ENCODE results near the gene ARL4D.

The ARL4D gene

GRCh38 chr17:43381204-43381603, 17.6 kb upstream of the ARL4D start:
- H3K27ac ChIP-seq, result no peak overlapping the region
- TF ChIP-seq CTCF (conservative IDR thresholded peaks at IDR 0.05), result no peak
- no peak for TF ChIP-seq ZFX (IDR thresholded peaks at IDR 0.05)

DNA sequence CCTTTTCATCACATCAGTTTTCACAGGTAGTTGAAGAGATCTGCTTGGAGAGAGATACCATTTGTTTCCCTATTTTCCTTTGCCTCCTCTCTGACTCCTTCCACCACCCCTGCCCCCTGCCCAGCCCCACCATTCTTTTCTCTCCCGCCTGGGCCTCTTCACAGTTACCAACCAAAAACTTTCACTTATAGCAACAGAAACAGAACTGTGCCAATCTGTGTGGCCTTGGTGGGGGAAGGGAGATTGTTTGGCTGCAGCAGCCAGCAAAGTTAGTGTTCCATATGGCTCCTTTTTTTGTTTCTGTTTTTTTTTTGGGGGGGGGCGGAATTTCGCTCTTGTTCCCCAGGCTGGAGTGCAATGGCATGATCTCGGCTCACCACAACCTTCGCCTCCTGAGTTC, 17.2 kb upstream of the ARL4D start:
- H3K27ac ChIP-seq, result no peak overlapping the region
- TF ChIP-seq CTCF (conservative IDR thresholded peaks at IDR 0.05) (no peak), ZFX (IDR thresholded peaks at IDR 0.05) (no peak)

DNA sequence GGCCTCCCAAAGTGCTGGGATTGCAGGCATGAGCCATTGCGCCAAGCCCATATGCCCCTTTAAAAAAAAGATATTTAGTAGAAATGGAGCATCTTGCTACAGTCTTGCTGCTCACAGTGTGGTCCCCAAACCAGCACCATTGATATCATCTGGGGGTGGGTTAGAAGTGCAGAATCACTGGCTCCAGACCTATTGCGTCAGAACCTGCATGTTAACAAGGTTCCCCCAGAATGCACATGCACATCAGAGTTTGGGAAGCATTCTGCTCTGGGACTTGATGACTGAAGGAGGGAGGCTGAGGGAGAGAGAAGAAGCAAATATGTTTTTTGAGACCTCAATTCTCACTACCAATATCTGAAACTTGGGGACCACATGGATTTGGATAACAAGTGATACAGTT, 16.0 kb upstream of the ARL4D start:
- no peak for TF ChIP-seq CTCF (conservative IDR thresholded peaks at IDR 0.05)
- TF ChIP-seq ZFX (IDR thresholded peaks at IDR 0.05), result no peak
- H3K27ac ChIP-seq, result no peak overlapping the region

GRCh38 chr17:43383372-43383771, 15.4 kb upstream of the ARL4D start:
- no peak overlapping the region for H3K27ac ChIP-seq

GRCh38 chr17:43383826-43384475, 14.8 kb upstream of the ARL4D start:
- no peak overlapping the region for H3K27ac ChIP-seq
- TF ChIP-seq CTCF (conservative IDR thresholded peaks at IDR 0.05), result no peak
- no peak for TF ChIP-seq ZFX (IDR thresholded peaks at IDR 0.05)

More at GRCh38 chr17:43383372-43383771, 15.4 kb upstream of the ARL4D start:
- TF ChIP-seq ZFX (IDR thresholded peaks at IDR 0.05), result no peak
- no peak for TF ChIP-seq CTCF (conservative IDR thresholded peaks at IDR 0.05)

DNA sequence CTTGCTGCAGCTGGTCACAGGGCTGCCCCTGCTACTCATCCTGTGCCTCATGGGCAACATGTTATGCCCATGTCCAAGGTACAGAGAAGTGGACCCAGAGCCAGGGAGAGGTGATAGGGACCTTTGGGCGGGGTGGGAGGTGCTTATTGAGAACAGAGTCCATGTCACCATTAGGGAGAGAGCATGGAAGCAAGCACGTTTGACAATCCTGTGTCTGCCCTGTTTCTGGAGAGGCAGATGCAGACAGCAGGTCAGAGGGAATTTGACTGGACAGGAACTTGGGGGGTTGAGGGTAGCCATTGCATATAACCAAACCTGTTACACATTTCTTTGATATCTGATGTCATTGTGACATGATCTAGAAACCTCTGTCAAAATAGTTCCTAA, 14.3 kb upstream of the ARL4D start:
- no peak overlapping the region for H3K27ac ChIP-seq
- TF ChIP-seq CTCF (conservative IDR thresholded peaks at IDR 0.05), result no peak
- no peak for TF ChIP-seq ZFX (IDR thresholded peaks at IDR 0.05)

GRCh38 chr17:43385046-43385831, 13.6 kb upstream of the ARL4D start:
- no peak for TF ChIP-seq ZFX (IDR thresholded peaks at IDR 0.05)
- TF ChIP-seq CTCF (conservative IDR thresholded peaks at IDR 0.05), result no peak
- H3K27ac ChIP-seq, result no peak overlapping the region

Measured in C4-2B (cell line).